Measurements from ENCODE around the gene NHSL2.

GRCh38 chrX:72042852-72043248 is 132.2 kb downstream of the NHSL2 start:
- no peak for TF ChIP-seq ZNF274 (IDR thresholded peaks at IDR 0.05; ENCODE audit: low read depth, low read length)
- TF ChIP-seq YY1 (IDR thresholded peaks at IDR 0.05; ENCODE audit: insufficient read depth, insufficient read length) = no peak

Data from NT2/D1 (cell line).